HepG2 (cell line): ENCODE results near the gene TAS1R3. TPM values are rescaled to one million over a fixed set of nuclear protein-coding genes. Genes with fewer than 3 reads are reported as not detected.

ENCODE experiments used
- CEBPB ChIP-seq: IDR thresholded peaks from 2 replicates; pipeline ENCODE4 v1.6.1; 2011; ENCODE audit warnings: low read depth, low read length, improper control_type of control experiment, borderline replicate concordance
- CREB1 ChIP-seq, 2 experiments: fragments of 450-650 bp in 1 of 2; IDR thresholded peaks; 2 replicates each; pipeline ENCODE4 v1.6.1; 2016 to 2017; ENCODE audit warnings: control low read depth in 1 of 2, mild to moderate bottlenecking in 1 of 2, missing compliant biosample characterization in 1 of 2, missing genetic modification characterization in 1 of 2
- EED ChIP-seq: sonication (generic); formaldehyde crosslinking; IDR thresholded peaks from 2 replicates; pipeline ENCODE4 v1.5.0; 2020; ENCODE audit warnings: mild to moderate bottlenecking, missing genetic modification reagents
- GABPB1 ChIP-seq: IDR thresholded peaks from 2 replicates; pipeline ENCODE4 v1.6.1; 2016; ENCODE audit warnings: mild to moderate bottlenecking, missing genetic modification reagents, moderate library complexity, missing compliant biosample characterization
- HIC2 ChIP-seq: sonication (generic); formaldehyde crosslinking; IDR thresholded peaks from 2 replicates; pipeline ENCODE4 v1.9.0; 2022; ENCODE audit warnings: low read depth, missing genetic modification reagents
- HNF4A ChIP-seq: sonication (generic); formaldehyde crosslinking; IDR thresholded peaks from 2 replicates; pipeline ENCODE4 v1.4.0; 2020; ENCODE audit warnings: missing genetic modification reagents
- KDM6A ChIP-seq: IDR thresholded peaks from 2 replicates; pipeline ENCODE4 v1.6.1; 2016; ENCODE audit warnings: low read depth
- SETDB1 ChIP-seq: sonication (generic); formaldehyde crosslinking; IDR thresholded peaks from 2 replicates; pipeline ENCODE4 v1.5.1; 2020; ENCODE audit warnings: missing genetic modification reagents, mild to moderate bottlenecking, borderline replicate concordance
- SOX6 ChIP-seq, 2 experiments: fragments of 450-650 bp in 1 of 2; sonication (generic) in 1 of 2; formaldehyde crosslinking in 1 of 2; IDR thresholded peaks; 2 replicates each; pipeline versions ENCODE4 v1.4.0 to v1.6.1; 2017 to 2020; ENCODE audit warnings: antibody characterized with exemption in 1 of 2, mild to moderate bottlenecking in 1 of 2, missing genetic modification reagents in 1 of 2
- TBX2 ChIP-seq: sonication (generic); formaldehyde crosslinking; IDR thresholded peaks from 2 replicates; pipeline ENCODE4 v1.5.0; 2020; ENCODE audit warnings: missing genetic modification reagents, mild to moderate bottlenecking, borderline replicate concordance
- YY1 ChIP-seq: IDR thresholded peaks from 2 replicates; pipeline ENCODE4 v1.6.1; 2011; ENCODE audit warnings: low read length, low read depth, moderate library complexity, mild to moderate bottlenecking; ENCODE audit not compliant: insufficient read depth, insufficient replicate concordance
- ZEB1 ChIP-seq: IDR thresholded peaks from 2 replicates; pipeline ENCODE4 v1.6.1; 2012; ENCODE audit warnings: mild to moderate bottlenecking, low read depth, inconsistent platforms; ENCODE audit not compliant: insufficient replicate concordance
- ZNF121 ChIP-seq: sonication (generic); formaldehyde crosslinking; IDR thresholded peaks from 2 replicates; pipeline ENCODE4 v1.5.0; 2020; ENCODE audit warnings: mild to moderate bottlenecking, missing genetic modification reagents
- ZNF263 ChIP-seq: sonication (generic); formaldehyde crosslinking; IDR thresholded peaks from 2 replicates; pipeline ENCODE4 v1.4.0; 2020; ENCODE audit warnings: missing genetic modification reagents
- ZNF564 ChIP-seq: sonication (generic); formaldehyde crosslinking; IDR thresholded peaks from 2 replicates; pipeline ENCODE4 v1.8.1; 2023; ENCODE audit warnings: mild to moderate bottlenecking, missing genetic modification reagents
- ZNF746 ChIP-seq: sonication (generic); formaldehyde crosslinking; IDR thresholded peaks from 2 replicates; pipeline ENCODE4 v1.8.0; 2022; ENCODE audit warnings: mild to moderate bottlenecking, missing genetic modification reagents
- ZNF792 ChIP-seq: IDR thresholded peaks from 2 replicates; pipeline ENCODE4 v1.6.1; 2016
- polyA plus RNA-seq, 8 experiments: library from polyadenylated mRNA; depleted of rRNA in 3 of 8; stranded (reverse) in 7 of 8; unstranded in 1 of 8; fragments of >200 nt; fragmentation: Illumina TruSeq in 4 of 8; extraction: Trizol in 4 of 8; gene quantifications; 2 replicates each; pipeline versions ENCODE4 v1.2.1 to v1.2.3, GENCODE V29; 2011 to 2016; ENCODE audit warnings: low read depth in 4 of 8, missing spikeins in 1 of 8, mixed read lengths in 1 of 8; ENCODE audit not compliant: insufficient read depth in 1 of 8
- total RNA-seq, 5 experiments: library from RNA; depleted of rRNA; stranded (reverse); fragments of >200 nt; fragmentation: Illumina TruSeq; extraction: Trizol; gene quantifications; 2 replicates each; pipeline ENCODE4 v1.2.3, GENCODE V29; 2016; ENCODE audit warnings: low read depth in 1 of 5
- TF ChIP-seq, protein P1 (sequence below): sonication (generic); formaldehyde crosslinking; IDR thresholded peaks from 2 replicates; pipeline ENCODE4 v1.4.0; 2020; ENCODE audit warnings: missing genetic modification reagents
- TF ChIP-seq, protein P2 (sequence below): sonication (generic); formaldehyde crosslinking; IDR thresholded peaks from 2 replicates; pipeline ENCODE4 v1.5.0; 2020; ENCODE audit warnings: missing genetic modification reagents, mild to moderate bottlenecking, borderline replicate concordance
- TF ChIP-seq, protein P3 (sequence below): sonication (generic); formaldehyde crosslinking; IDR thresholded peaks from 2 replicates; pipeline ENCODE4; 2020; ENCODE audit warnings: missing genetic modification reagents, mild to moderate bottlenecking, borderline replicate concordance

TAS1R3 gene
- total and polyA plus RNA-seq, 2 of the 13 experiments (the other 11 are each of a cell fraction or from before 2014, with no cell fraction given) = 0.13 to 0.15 TPM

- TF ChIP-seq HIC2 (CRISPR knock-in tag) (peak; percentile 93), ZNF121 (CRISPR knock-in tag) (peak; percentile 70), SOX6 (IDR thresholded peaks at IDR 0.05) (no peak), SOX6 (CRISPR knock-in tag; IDR thresholded peaks at IDR 0.05) (peak; percentile 78), ZNF263 (CRISPR knock-in tag) (peak; percentile 92), ZEB1 (peak; percentile 51), EED (peak; percentile 93), HNF4A (CRISPR knock-in tag) (peak; percentile 89), KDM6A (CRISPR knock-in tag) (peak; percentile 78), CREB1 (IDR thresholded peaks at IDR 0.05) (peak; percentile 60), CREB1 (CRISPR knock-in tag; IDR thresholded peaks at IDR 0.05) (peak; percentile 59), TBX2 (peak; percentile 93), YY1 (peak; percentile 21), ZNF564 (peak; percentile 81; the same call in 1 of the 2 replicates), ZNF746 (peak; percentile 89), ZNF792 (no peak; the same call in 1 of the 2 replicates), CEBPB (no peak), GABPB1 (CRISPR knock-in tag) (peak; percentile 72; the same call in 1 of the 2 replicates), SETDB1 (CRISPR knock-in tag) (no peak)
- TF ChIP-seq, protein P1, sequence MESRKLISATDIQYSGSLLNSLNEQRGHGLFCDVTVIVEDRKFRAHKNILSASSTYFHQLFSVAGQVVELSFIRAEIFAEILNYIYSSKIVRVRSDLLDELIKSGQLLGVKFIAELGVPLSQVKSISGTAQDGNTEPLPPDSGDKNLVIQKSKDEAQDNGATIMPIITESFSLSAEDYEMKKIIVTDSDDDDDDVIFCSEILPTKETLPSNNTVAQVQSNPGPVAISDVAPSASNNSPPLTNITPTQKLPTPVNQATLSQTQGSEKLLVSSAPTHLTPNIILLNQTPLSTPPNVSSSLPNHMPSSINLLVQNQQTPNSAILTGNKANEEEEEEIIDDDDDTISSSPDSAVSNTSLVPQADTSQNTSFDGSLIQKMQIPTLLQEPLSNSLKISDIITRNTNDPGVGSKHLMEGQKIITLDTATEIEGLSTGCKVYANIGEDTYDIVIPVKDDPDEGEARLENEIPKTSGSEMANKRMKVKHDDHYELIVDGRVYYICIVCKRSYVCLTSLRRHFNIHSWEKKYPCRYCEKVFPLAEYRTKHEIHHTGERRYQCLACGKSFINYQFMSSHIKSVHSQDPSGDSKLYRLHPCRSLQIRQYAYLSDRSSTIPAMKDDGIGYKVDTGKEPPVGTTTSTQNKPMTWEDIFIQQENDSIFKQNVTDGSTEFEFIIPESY (CRISPR knock-in tag) = peak; percentile 39; the same call in 1 of the 2 replicates
- TF ChIP-seq, protein P2, sequence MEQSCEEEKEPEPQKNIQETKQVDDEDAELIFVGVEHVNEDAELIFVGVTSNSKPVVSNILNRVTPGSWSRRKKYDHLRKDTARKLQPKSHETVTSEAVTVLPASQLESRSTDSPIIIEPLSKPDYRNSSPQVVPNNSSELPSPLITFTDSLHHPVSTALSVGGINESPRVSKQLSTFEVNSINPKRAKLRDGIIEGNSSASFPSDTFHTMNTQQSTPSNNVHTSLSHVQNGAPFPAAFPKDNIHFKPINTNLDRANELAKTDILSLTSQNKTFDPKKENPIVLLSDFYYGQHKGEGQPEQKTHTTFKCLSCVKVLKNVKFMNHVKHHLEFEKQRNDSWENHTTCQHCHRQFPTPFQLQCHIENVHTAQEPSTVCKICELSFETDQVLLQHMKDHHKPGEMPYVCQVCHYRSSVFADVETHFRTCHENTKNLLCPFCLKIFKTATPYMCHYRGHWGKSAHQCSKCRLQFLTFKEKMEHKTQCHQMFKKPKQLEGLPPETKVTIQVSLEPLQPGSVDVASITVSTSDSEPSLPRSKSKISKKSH (CRISPR knock-in tag) = no peak; the same call in 1 of the 2 replicates
- TF ChIP-seq, protein P3, sequence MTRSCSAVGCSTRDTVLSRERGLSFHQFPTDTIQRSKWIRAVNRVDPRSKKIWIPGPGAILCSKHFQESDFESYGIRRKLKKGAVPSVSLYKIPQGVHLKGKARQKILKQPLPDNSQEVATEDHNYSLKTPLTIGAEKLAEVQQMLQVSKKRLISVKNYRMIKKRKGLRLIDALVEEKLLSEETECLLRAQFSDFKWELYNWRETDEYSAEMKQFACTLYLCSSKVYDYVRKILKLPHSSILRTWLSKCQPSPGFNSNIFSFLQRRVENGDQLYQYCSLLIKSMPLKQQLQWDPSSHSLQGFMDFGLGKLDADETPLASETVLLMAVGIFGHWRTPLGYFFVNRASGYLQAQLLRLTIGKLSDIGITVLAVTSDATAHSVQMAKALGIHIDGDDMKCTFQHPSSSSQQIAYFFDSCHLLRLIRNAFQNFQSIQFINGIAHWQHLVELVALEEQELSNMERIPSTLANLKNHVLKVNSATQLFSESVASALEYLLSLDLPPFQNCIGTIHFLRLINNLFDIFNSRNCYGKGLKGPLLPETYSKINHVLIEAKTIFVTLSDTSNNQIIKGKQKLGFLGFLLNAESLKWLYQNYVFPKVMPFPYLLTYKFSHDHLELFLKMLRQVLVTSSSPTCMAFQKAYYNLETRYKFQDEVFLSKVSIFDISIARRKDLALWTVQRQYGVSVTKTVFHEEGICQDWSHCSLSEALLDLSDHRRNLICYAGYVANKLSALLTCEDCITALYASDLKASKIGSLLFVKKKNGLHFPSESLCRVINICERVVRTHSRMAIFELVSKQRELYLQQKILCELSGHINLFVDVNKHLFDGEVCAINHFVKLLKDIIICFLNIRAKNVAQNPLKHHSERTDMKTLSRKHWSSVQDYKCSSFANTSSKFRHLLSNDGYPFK (CRISPR knock-in tag) = 0 out of 2 replicates have a peak, but pooled peaks have one; percentile 34
Observed at GRCh38 chr1:1281533-1282321, 49.4 kb upstream of the TAS1R3 start (continued).
